GM12892 (cell line): ENCODE data around the gene SLC17A1.
A peak's percentile ranks its signal among the peaks of the same experiment; 100 is the strongest.

ENCODE experiments used
- DNase-seq: peaks from one replicate; pipeline ENCODE4 v3.0.0; 2011; ENCODE audit not compliant: insufficient read length
- FAIRE-seq: peaks from 2 replicates; lab custom pipeline; 2011; peaks lifted over from hg19 to GRCh38; lab: Jason Lieb, UNC
- POLR2A ChIP-seq: IDR thresholded peaks from 2 replicates; pipeline ENCODE4 v1.6.1; 2011; ENCODE audit warnings: low read depth, low read length, control low read depth
- POLR2AphosphoS5 ChIP-seq: IDR thresholded peaks from 2 replicates; pipeline ENCODE4 v1.6.1; 2011; ENCODE audit warnings: low read depth, low read length, control low read depth
- TAF1 ChIP-seq: IDR thresholded peaks from 2 replicates; pipeline ENCODE4 v1.6.1; 2011; ENCODE audit warnings: low read depth, mild to moderate bottlenecking, control low read depth, low read length, borderline replicate concordance

The SLC17A1 gene

GRCh38 chr6:25830458-25830857, 1.4 kb downstream of the SLC17A1 start:
- no peak for DNase-seq
- TF ChIP-seq POLR2A (no peak), POLR2AphosphoS5 (no peak), TAF1 (no peak)
- FAIRE-seq: peak; percentile 66

- DNase-seq: no peak
- no peak for TF ChIP-seq POLR2A
- TF ChIP-seq TAF1: no peak
- no peak for TF ChIP-seq POLR2AphosphoS5
- no peak for FAIRE-seq
Measured at GRCh38 chr6:25829375-25829774, 2.5 kb downstream of the SLC17A1 start.

DNA sequence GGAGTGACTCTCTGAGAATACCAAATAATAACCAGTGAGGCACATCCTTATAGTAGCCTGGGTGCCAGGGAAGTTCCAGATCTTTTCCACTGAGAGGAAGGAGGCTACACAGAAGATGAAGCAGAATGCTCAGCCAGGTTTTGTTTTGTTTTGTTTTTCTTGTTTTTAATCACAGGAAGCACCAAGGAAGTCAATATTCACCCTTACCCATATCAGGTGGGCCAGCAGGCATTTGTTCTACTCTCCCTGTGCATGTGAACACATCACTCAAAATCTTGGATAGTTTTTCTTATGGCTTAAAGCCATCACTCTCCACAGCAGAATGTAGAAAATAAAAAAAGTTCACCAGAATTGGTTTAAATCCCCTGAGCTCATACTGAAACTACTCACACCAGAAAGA, 10.5 kb downstream of the SLC17A1 start:
- TF ChIP-seq TAF1: no peak
- DNase-seq: no peak
- no peak for FAIRE-seq

DNA sequence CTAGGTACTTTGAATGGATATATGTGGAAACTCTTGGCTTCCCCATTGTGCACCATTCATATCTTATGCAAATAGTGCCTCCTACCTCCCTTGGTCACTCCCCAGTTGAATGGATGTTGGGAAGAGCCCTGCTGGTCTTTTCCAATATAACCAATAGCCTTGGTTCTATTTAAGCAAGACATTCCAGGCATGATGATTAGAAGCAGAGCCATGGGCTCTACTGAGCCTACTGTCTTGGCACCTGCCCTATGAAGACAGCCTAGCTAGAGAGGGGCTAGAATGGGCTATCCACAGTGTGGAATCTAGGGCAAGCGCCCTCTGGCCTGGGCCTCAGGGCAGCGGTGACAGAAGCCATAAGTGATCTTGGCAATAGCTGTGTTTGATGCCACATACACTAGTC, 15.6 kb downstream of the SLC17A1 start:
- FAIRE-seq: no peak
- TF ChIP-seq TAF1 (no peak), POLR2AphosphoS5 (no peak), POLR2A (no peak)
- no peak for DNase-seq

- TF ChIP-seq TAF1 (no peak), POLR2A (no peak), POLR2AphosphoS5 (no peak)
- FAIRE-seq: no peak
- DNase-seq: no peak
Measured at GRCh38 chr6:25815194-25815593, 16.7 kb downstream of the SLC17A1 start.

DNA sequence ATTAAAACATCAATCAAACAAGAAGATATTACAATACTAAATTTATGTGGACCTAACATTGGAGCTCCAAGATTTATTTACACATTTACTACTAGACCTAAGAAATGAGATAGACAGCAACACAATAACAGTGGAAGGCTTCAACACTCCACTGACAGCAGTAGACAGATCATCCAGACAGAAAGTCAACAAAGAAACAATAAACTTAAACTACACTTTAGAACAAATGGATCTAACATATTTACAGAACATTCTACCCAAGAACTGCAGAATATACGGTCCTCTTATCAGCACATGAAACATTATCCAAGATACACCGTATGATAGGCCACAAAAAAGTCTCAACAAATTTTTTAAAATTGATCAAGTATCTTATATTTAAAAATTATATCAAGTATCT, 27.0 kb downstream of the SLC17A1 start:
- DNase-seq (no peak), FAIRE-seq (no peak)
- no peak for TF ChIP-seq POLR2A
- TF ChIP-seq POLR2AphosphoS5: no peak
- no peak for TF ChIP-seq TAF1

DNA sequence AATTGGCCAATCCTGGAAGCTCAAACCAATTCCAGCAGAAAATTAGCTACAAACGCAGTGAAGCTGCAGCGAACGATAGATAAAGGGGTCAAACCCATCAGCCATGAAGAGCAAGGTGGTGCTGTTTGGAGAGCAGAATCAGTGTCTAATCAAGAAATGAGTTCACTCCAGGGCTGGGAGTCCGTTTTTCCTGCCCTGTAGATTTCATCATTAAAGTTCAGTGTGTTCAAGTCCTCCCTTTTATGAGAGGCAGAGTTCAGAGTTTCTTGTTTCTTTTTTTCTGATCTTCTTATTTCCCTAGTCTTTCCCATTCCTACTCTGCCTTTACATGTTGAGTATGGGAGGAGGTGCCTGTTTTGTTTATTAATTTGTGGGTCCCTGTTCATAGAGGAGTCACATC, 30.4 kb downstream of the SLC17A1 start:
- FAIRE-seq: no peak
- no peak for DNase-seq
- TF ChIP-seq POLR2AphosphoS5 (no peak), TAF1 (no peak), POLR2A (no peak)

GRCh38 chr6:25794784-25795183, 37.1 kb downstream of the SLC17A1 start:
- DNase-seq: no peak
- TF ChIP-seq TAF1 (no peak), POLR2A (no peak), POLR2AphosphoS5 (no peak)
- no peak for FAIRE-seq

DNA sequence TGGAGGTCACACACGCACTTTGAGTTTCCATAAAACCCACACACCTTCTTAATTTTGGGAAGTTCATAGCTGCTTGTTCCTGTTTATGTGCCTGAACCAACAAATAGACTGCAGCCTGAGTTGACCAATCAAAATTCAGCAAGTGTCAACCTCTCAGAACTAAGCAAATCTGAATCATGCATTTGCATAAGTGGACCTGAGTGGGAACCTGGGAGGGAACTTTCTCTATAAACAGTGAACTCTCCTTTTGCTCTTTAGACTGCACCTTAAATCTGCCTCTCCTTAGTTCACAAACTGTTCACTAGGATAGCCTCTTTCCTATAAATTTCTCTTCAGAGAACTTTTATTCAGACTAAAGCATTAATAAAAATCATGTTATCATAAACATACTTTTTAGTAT, 37.9 kb downstream of the SLC17A1 start:
- DNase-seq (no peak), FAIRE-seq (no peak)
- no peak for TF ChIP-seq TAF1

DNA sequence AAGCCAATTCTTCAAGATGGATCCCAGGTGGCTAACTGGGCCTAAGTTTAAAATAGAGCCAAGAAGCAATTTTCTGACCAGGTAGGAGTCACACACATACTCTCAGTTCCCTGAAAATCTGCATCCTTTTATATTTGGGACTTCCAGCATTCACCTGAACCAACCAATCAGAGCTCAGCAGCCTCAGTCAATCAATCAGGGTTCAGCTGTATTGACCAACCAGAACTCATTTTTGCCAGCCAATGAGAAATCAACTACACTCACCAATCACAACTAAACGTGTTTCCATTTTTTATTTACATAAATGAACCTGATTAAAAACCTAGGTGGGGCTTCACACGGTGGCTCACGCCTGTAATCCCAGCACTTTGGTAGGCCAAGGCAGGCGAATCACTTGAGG, 39.8 kb downstream of the SLC17A1 start:
- no peak for FAIRE-seq
- TF ChIP-seq TAF1: no peak
- no peak for TF ChIP-seq POLR2AphosphoS5
- no peak for TF ChIP-seq POLR2A

GRCh38 chr6:25789475-25789874, 42.4 kb downstream of the SLC17A1 start:
- no peak for DNase-seq
- no peak for TF ChIP-seq TAF1
- TF ChIP-seq POLR2A: no peak
- TF ChIP-seq POLR2AphosphoS5: no peak
- FAIRE-seq: no peak

More for the DNA sequence above, 39.8 kb downstream of the SLC17A1 start:
- no peak for DNase-seq

- TF ChIP-seq TAF1: no peak
- TF ChIP-seq POLR2AphosphoS5: no peak
- TF ChIP-seq POLR2A: no peak
- FAIRE-seq: no peak
- no peak for DNase-seq
Measured at GRCh38 chr6:25788305-25788922, 43.4 kb downstream of the SLC17A1 start.

DNA sequence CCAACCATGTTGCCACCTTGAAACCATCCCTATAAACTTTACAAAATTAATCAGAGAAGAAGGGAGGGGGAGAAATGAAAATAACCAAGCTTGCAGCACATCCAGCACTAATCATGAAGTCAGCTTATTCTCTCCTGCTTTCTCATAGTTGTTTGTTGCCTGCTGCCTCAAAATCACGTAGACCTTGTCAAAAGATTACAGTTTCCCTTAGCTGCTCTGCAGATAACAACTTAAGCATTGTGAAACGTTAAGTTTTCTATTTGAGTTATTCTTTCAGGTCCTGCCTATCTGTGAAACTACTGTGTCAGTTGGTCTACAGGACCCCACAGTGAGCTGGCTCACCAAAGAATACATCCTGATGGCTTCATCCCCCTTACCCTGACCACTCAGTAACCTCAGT, 44.4 kb downstream of the SLC17A1 start:
- DNase-seq: no peak
- FAIRE-seq: no peak
- TF ChIP-seq POLR2A: no peak
- no peak for TF ChIP-seq POLR2AphosphoS5
- TF ChIP-seq TAF1: no peak
